Measurements from ENCODE around the gene DNAJA2.

DNAJA2 gene

DNA sequence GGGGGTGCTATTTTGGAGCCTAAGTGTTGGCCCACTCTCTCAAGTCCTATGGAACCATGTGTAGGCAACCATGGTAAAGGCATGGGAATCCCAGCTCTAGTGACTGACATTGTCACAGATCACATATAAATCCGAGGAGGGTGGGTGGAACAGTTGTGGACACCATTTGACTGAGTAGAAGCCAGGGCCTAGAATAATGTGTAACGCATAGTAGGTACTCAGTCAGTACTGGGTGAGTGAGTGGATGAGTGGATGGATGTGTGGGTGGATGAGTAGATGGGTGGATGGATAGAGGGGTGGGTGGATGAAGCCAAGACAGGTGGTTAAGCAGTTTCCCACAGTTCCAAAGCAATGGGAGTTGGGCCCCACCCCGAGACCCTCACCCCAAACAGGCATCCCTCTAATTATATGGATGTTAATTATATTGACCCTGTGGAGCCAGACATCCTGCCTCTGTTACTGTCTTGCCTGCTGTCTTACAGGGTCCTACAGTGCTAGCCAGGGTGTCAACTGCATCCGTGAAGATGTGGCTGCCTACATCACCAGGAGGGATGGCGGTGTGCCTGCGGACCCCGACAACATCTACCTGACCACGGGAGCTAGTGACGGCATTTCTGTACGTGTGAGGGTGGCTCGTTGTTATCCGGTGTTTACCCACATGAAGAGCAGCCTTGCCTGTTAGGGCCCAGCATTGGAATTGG, 67.0 kb downstream of the DNAJA2 start:
- TF ChIP-seq, protein P1, sequence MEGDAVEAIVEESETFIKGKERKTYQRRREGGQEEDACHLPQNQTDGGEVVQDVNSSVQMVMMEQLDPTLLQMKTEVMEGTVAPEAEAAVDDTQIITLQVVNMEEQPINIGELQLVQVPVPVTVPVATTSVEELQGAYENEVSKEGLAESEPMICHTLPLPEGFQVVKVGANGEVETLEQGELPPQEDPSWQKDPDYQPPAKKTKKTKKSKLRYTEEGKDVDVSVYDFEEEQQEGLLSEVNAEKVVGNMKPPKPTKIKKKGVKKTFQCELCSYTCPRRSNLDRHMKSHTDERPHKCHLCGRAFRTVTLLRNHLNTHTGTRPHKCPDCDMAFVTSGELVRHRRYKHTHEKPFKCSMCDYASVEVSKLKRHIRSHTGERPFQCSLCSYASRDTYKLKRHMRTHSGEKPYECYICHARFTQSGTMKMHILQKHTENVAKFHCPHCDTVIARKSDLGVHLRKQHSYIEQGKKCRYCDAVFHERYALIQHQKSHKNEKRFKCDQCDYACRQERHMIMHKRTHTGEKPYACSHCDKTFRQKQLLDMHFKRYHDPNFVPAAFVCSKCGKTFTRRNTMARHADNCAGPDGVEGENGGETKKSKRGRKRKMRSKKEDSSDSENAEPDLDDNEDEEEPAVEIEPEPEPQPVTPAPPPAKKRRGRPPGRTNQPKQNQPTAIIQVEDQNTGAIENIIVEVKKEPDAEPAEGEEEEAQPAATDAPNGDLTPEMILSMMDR (IDR thresholded peaks at IDR 0.05; ENCODE audit: control insufficient read depth, extremely low read depth, insufficient read depth), result no peak
- no peak for DNase-seq (ENCODE audit: low read depth)
- H3K4me3 ChIP-seq (ENCODE audit: low read depth, low read length), result no peak overlapping the region
